Superior temporal gyrus (tissue), 1 donor: Measurements from ENCODE around the gene SLC28A3.

Experiments
- DNase-seq: peaks from one replicate; pipeline ENCODE4 v3.0.0-alpha.2; 2016; ENCODE audit errors: extremely low spot score

Gene SLC28A3

GRCh38 chr9:84241817-84242373, 98.7 kb downstream of the SLC28A3 start:
- no peak for DNase-seq

GRCh38 chr9:84239343-84239742, 101.2 kb downstream of the SLC28A3 start:
- DNase-seq, result no peak

DNA sequence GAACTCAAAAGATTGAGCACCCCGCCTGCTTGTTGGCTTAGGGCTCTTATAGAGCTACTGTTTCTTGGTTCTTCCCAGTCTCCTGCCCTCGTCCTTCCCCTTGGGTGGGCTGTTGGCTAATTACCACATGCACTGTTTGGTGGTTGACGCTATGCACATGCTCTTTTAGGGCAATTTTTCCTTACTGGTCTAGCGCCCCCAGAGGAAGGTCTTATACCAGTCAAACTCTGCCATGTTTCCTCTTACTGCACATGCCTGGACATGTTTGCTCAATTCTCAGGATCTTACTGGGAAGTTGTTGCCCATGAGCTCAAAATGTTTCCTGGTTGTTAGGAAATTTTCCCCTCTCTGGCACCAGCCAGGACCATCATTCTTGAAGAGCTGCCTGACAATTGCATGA, 101.9 kb downstream of the SLC28A3 start:
- no peak for DNase-seq

DNA sequence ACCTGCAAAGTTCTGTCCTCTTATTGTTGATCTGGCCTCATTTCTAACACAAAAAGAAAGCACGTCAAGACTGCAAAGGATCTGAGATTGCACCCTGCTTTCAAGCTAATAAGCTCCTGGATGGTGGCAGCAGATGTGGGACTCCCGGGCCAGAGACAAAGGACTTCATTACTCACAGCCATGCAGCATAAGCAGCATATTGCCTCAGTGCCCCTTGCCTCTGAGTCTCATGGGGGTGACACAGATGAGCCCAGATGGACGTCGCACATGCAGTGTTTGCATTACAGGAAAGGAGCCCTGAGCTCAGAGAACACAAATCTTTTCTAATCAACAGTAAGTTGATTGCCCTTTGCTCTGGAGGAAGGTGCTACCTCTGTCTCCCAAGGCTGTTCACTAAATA, 105.0 kb downstream of the SLC28A3 start:
- no peak for DNase-seq

- DNase-seq, result no peak
Measured at GRCh38 chr9:84230355-84231145, 110.0 kb downstream of the SLC28A3 start.

GRCh38 chr9:84229191-84229590, 111.4 kb downstream of the SLC28A3 start:
- no peak for DNase-seq

DNA sequence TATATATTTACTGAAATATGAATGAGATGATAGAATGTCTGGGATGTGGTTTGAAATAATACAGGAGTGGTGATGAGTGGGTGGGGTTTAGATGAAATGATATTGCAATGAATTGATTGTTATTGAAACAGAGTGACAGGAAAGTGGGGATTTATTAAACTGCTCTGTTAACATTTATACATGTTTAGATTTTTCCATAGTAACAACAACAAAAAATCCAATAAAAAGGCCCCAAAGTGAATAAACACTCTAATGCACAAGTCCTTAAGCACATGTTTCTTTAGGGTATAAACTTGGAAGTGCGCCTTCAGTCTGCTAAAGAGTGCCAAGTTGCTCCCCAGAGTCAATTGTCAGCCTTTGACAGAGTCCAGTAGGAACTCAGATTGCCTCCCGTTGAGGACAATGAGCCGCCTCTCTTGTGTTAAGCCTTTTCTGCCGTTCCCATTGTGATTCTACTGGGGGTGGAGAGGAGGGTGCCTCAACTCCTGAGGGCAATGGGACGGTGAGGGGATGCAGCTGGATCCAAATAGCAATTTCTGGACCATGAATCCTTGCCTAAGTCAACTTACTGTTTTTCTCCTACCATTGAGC, 112.3 kb downstream of the SLC28A3 start:
- no peak for DNase-seq

DNA sequence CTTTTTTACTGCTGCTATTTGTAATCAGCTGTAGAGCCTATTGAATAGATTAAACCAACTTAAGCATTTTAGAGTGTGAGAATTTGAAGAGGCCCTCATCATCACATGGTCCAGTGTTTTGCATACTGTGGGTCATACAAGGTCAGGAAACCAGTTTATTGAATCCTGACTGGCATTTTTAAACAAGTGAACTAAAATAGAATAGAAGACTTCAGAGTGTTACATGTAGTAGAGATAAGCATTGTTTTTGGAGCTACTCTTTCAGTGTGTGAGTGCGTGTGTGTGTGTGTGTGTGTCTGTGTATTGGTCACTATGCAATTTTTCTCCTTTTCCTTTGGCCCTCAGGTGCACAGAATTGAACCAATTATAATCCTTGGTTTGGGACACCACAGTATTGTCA, 114.4 kb downstream of the SLC28A3 start:
- DNase-seq, result no peak
